Stimulated activated naive B cell treated with anti-CD40 and anti-IgM and Interleukin-4, amounts not matched to agents 10 μg/mL and 1 μg/mL and 100 μg/mL, for 72 hours (primary cell): ENCODE data around the gene PPP1R3G.

ENCODE experiments used
- ATAC-seq, 2 donors: fragments of 150-1000 bp; cut with Tn5 transposase; replicated peaks; 2 replicates each; pipeline ENCODE4 v1.10.0; 2021; ENCODE audit warnings: moderate library complexity in 1 of 2
- DNase-seq: peaks from one replicate; pipeline ENCODE4 v3.0.0; 2021
- H3K27ac Mint-ChIP-seq: one replicate; pipeline ENCODE4 v1.8.0; 2022; ENCODE audit warnings: mild to moderate bottlenecking, mixed read lengths
- H3K27me3 Mint-ChIP-seq, 2 donors: one replicate each; pipeline ENCODE4 v1.8.0; 2022; ENCODE audit warnings: mixed read lengths in 2 of 2
- H3K36me3 Mint-ChIP-seq, 2 donors: one replicate each; pipeline ENCODE4 v1.8.0; 2022; ENCODE audit warnings: mixed read lengths in 2 of 2, mild to moderate bottlenecking in 1 of 2
- H3K4me1 Mint-ChIP-seq, 2 donors: one replicate each; pipeline ENCODE4 v1.8.0; 2022; ENCODE audit warnings: mixed read lengths in 2 of 2, mild to moderate bottlenecking in 1 of 2
- H3K4me3 Mint-ChIP-seq, 2 donors: one replicate each; pipeline ENCODE4 v1.8.0; 2022; ENCODE audit warnings: mild to moderate bottlenecking in 2 of 2, mixed read lengths in 2 of 2, moderate library complexity in 1 of 2
- H3K9me3 Mint-ChIP-seq, 2 donors: one replicate each; pipeline ENCODE4 v1.8.0; 2022; ENCODE audit warnings: mixed read lengths in 2 of 2, mild to moderate bottlenecking in 1 of 2

Gene PPP1R3G

GRCh38 chr6:5084781-5085647 is at the start of gene PPP1R3G:
Gene PPP1R3G, plus strand, starts transcription at chr6:5085341. Its CDS starts 145 bp downstream, at chr6:5085486.
- no peaks in the 10 kb centered on the region for H3K9me3 Mint-ChIP-seq
- peak within 1 kb of the TSS; percentile 56 for H3K27ac Mint-ChIP-seq
- peak within 1 kb of the TSS; percentile 82 to 86 for H3K4me3 Mint-ChIP-seq
- H3K4me1 Mint-ChIP-seq, result peaks cover 5 to 10% of the 10 kb centered on the region in 2 donors
- peaks cover 30 to 52% of the 10 kb centered on the region in 2 donors for H3K27me3 Mint-ChIP-seq
- ATAC-seq (peak; percentile 66 to 76), DNase-seq (no peak)
- H3K36me3 Mint-ChIP-seq, result peaks cover 3% of the 10 kb centered on the region in 2 donors

- DNase-seq (no peak), ATAC-seq (no peak)
- Mint-ChIP-seq H3K36me3 (peaks cover 0 to 2% of the 10 kb centered on the region in 2 donors), H3K4me1 (peaks cover 6 to 12% of the 10 kb centered on the region in 2 donors), H3K9me3 (peaks cover 0 to 3% of the 10 kb centered on the region in 2 donors), H3K27me3 (no peaks in the 10 kb centered on the region), H3K4me3 (no peak overlapping the region), H3K27ac (no peak overlapping the region)
Observed at GRCh38 chr6:5036269-5036668, 48.9 kb upstream of the PPP1R3G start.

GRCh38 chr6:5041955-5042354 is 43.2 kb upstream of the PPP1R3G start:
- ATAC-seq (no peak), DNase-seq (no peak)
- peaks cover 11 to 21% of the 10 kb centered on the region in 2 donors for H3K36me3 Mint-ChIP-seq
- H3K4me3 Mint-ChIP-seq, result no peak overlapping the region
- no peak overlapping the region for H3K27ac Mint-ChIP-seq
- H3K27me3 Mint-ChIP-seq, result no peaks in the 10 kb centered on the region
- no peaks in the 10 kb centered on the region for H3K4me1 Mint-ChIP-seq
- H3K9me3 Mint-ChIP-seq, result no peaks in the 10 kb centered on the region

GRCh38 chr6:5042436-5042835 is 42.7 kb upstream of the PPP1R3G start:
- no peak overlapping the region for H3K4me3 Mint-ChIP-seq

GRCh38 chr6:5044866-5045265 is 40.3 kb upstream of the PPP1R3G start:
- Mint-ChIP-seq H3K4me3 (no peak overlapping the region), H3K27me3 (no peaks in the 10 kb centered on the region), H3K9me3 (peaks cover 5 to 7% of the 10 kb centered on the region in 2 donors), H3K4me1 (no peaks in the 10 kb centered on the region), H3K36me3 (peaks cover 16 to 24% of the 10 kb centered on the region in 2 donors), H3K27ac (no peak overlapping the region)
- DNase-seq (no peak), ATAC-seq (no peak)

More at GRCh38 chr6:5042436-5042835, 42.7 kb upstream of the PPP1R3G start:
- Mint-ChIP-seq H3K4me1 (no peaks in the 10 kb centered on the region), H3K36me3 (peaks cover 11 to 21% of the 10 kb centered on the region in 2 donors), H3K27ac (no peak overlapping the region), H3K9me3 (no peaks in the 10 kb centered on the region), H3K27me3 (no peaks in the 10 kb centered on the region)
- ATAC-seq (no peak), DNase-seq (no peak)

- no peak overlapping the region for H3K4me3 Mint-ChIP-seq
- DNase-seq (no peak), ATAC-seq (no peak)
- H3K27ac Mint-ChIP-seq, result no peak overlapping the region
- H3K36me3 Mint-ChIP-seq, result peaks cover 16 to 24% of the 10 kb centered on the region in 2 donors
- H3K4me1 Mint-ChIP-seq, result no peaks in the 10 kb centered on the region
- H3K27me3 Mint-ChIP-seq, result no peaks in the 10 kb centered on the region
- peaks cover 7 to 8% of the 10 kb centered on the region in 2 donors for H3K9me3 Mint-ChIP-seq
Observed at GRCh38 chr6:5045416-5045815, 39.7 kb upstream of the PPP1R3G start.

- Mint-ChIP-seq H3K27ac (no peak overlapping the region), H3K36me3 (peaks cover 22 to 32% of the 10 kb centered on the region in 2 donors), H3K4me3 (no peak overlapping the region), H3K4me1 (no peaks in the 10 kb centered on the region), H3K9me3 (peaks cover 13 to 18% of the 10 kb centered on the region in 2 donors), H3K27me3 (no peaks in the 10 kb centered on the region)
- no peak for DNase-seq
- ATAC-seq, result no peak
Observed at GRCh38 chr6:5046430-5046829, 38.7 kb upstream of the PPP1R3G start.

- peaks cover 15 to 16% of the 10 kb centered on the region in 2 donors for H3K36me3 Mint-ChIP-seq
- peaks cover 0 to 4% of the 10 kb centered on the region in 2 donors for H3K27me3 Mint-ChIP-seq
- H3K9me3 Mint-ChIP-seq, result peaks cover 16 to 22% of the 10 kb centered on the region in 2 donors
- ATAC-seq, result no peak
- H3K4me1 Mint-ChIP-seq, result peaks cover 2 to 4% of the 10 kb centered on the region in 2 donors
- H3K4me3 Mint-ChIP-seq, result no peak overlapping the region
- DNase-seq, result no peak
- no peak overlapping the region for H3K27ac Mint-ChIP-seq
Observed at GRCh38 chr6:5050009-5050408, 35.1 kb upstream of the PPP1R3G start.

GRCh38 chr6:5051394-5051793 is 33.7 kb upstream of the PPP1R3G start:
- peaks cover 2 to 4% of the 10 kb centered on the region in 2 donors for H3K4me1 Mint-ChIP-seq
- no peak overlapping the region for H3K27ac Mint-ChIP-seq

GRCh38 chr6:5053038-5053437 is 32.1 kb upstream of the PPP1R3G start:
- ATAC-seq, result no peak
- peaks cover 11 to 13% of the 10 kb centered on the region in 2 donors for H3K36me3 Mint-ChIP-seq
- H3K9me3 Mint-ChIP-seq, result peaks cover 16 to 22% of the 10 kb centered on the region in 2 donors
- peaks cover 2 to 4% of the 10 kb centered on the region in 2 donors for H3K4me1 Mint-ChIP-seq
- DNase-seq, result no peak
- H3K4me3 Mint-ChIP-seq, result no peak overlapping the region
- peaks cover 0 to 4% of the 10 kb centered on the region in 2 donors for H3K27me3 Mint-ChIP-seq
- H3K27ac Mint-ChIP-seq, result no peak overlapping the region

More at GRCh38 chr6:5051394-5051793, 33.7 kb upstream of the PPP1R3G start:
- peaks cover 11 to 13% of the 10 kb centered on the region in 2 donors for H3K36me3 Mint-ChIP-seq
- H3K4me3 Mint-ChIP-seq, result no peak overlapping the region
- DNase-seq, result no peak
- H3K9me3 Mint-ChIP-seq, result peaks cover 16 to 22% of the 10 kb centered on the region in 2 donors
- no peak for ATAC-seq
- peaks cover 0 to 4% of the 10 kb centered on the region in 2 donors for H3K27me3 Mint-ChIP-seq

- peaks cover 13 to 18% of the 10 kb centered on the region in 2 donors for H3K9me3 Mint-ChIP-seq
- ATAC-seq (no peak), DNase-seq (no peak)
- no peak overlapping the region for H3K27ac Mint-ChIP-seq
- peaks cover 8% of the 10 kb centered on the region in 2 donors for H3K36me3 Mint-ChIP-seq
- no peak overlapping the region for H3K4me3 Mint-ChIP-seq
- H3K27me3 Mint-ChIP-seq, result peaks cover 0 to 4% of the 10 kb centered on the region in 2 donors
- H3K4me1 Mint-ChIP-seq, result peaks cover 4 to 5% of the 10 kb centered on the region in 2 donors
Observed at GRCh38 chr6:5053864-5054244, 31.3 kb upstream of the PPP1R3G start.

GRCh38 chr6:5054245-5054873 is 30.8 kb upstream of the PPP1R3G start:
- peaks cover 4 to 5% of the 10 kb centered on the region in 2 donors for H3K4me1 Mint-ChIP-seq
- ATAC-seq (no peak), DNase-seq (no peak)
- H3K27ac Mint-ChIP-seq, result no peak overlapping the region
- H3K36me3 Mint-ChIP-seq, result peaks cover 8% of the 10 kb centered on the region in 2 donors
- peaks cover 11 to 17% of the 10 kb centered on the region in 2 donors for H3K9me3 Mint-ChIP-seq
- H3K4me3 Mint-ChIP-seq, result no peak overlapping the region
- H3K27me3 Mint-ChIP-seq, result peaks cover 0 to 4% of the 10 kb centered on the region in 2 donors

GRCh38 chr6:5055118-5055517 is 30.0 kb upstream of the PPP1R3G start:
- Mint-ChIP-seq H3K9me3 (peaks cover 10 to 17% of the 10 kb centered on the region in 2 donors), H3K27ac (no peak overlapping the region), H3K36me3 (peaks cover 8% of the 10 kb centered on the region in 2 donors), H3K27me3 (peaks cover 0 to 4% of the 10 kb centered on the region in 2 donors), H3K4me3 (no peak overlapping the region), H3K4me1 (peaks cover 4 to 5% of the 10 kb centered on the region in 2 donors)
- ATAC-seq (no peak), DNase-seq (no peak)

GRCh38 chr6:5058254-5058653 is 26.9 kb upstream of the PPP1R3G start:
- ATAC-seq (no peak), DNase-seq (no peak)
- H3K27ac Mint-ChIP-seq, result no peak overlapping the region
- H3K36me3 Mint-ChIP-seq, result no peaks in the 10 kb centered on the region
- H3K4me3 Mint-ChIP-seq, result no peak overlapping the region
- no peaks in the 10 kb centered on the region for H3K9me3 Mint-ChIP-seq
- H3K27me3 Mint-ChIP-seq, result peaks cover 0 to under 1% of the 10 kb centered on the region in 2 donors
- peaks cover 6 to 7% of the 10 kb centered on the region in 2 donors for H3K4me1 Mint-ChIP-seq
